Lung (tissue), 12 donors: Measurements from ENCODE around the gene DIP2C. TPM values are rescaled to one million over a fixed set of nuclear protein-coding genes. Genes with fewer than 3 reads are reported as not detected.

Experiments
- ATAC-seq: fragments of 200-7000 bp; cut with Tn5 transposase; one replicate; pipeline ENCODE4 v1.9.1; 2020; ENCODE audit warnings: moderate number of reproducible peaks; ENCODE audit not compliant: insufficient read depth, low FRiP score
- DNase-seq, 3 donors: peaks; one replicate each; pipeline ENCODE4 v3.0.0-alpha.2; 2013 to 2017
- H3K27ac ChIP-seq, 2 donors: one replicate each; pipeline ENCODE4 v1.5.1; 2013; ENCODE audit warnings: mild to moderate bottlenecking in 2 of 2, moderate library complexity in 2 of 2, control low read depth in 1 of 2, inconsistent platforms in 1 of 2, low read depth in 1 of 2, low read length in 1 of 2
- H3K27me3 ChIP-seq, 3 donors: one replicate each; pipeline ENCODE4 v1.5.1; 2013; ENCODE audit warnings: low read length in 2 of 3; ENCODE audit not compliant: control insufficient read depth in 3 of 3, insufficient read depth in 3 of 3
- H3K36me3 ChIP-seq, 4 donors: one replicate each; pipeline ENCODE4 v1.5.1; 2013; ENCODE audit warnings: low read length in 4 of 4, mild to moderate bottlenecking in 1 of 4, moderate library complexity in 1 of 4; ENCODE audit not compliant: control insufficient read depth in 4 of 4, insufficient read depth in 4 of 4
- H3K4me1 ChIP-seq, 5 donors: one replicate each; pipeline ENCODE4 v1.5.1; 2013; ENCODE audit warnings: low read length in 5 of 5, mild to moderate bottlenecking in 2 of 5, moderate library complexity in 1 of 5; ENCODE audit not compliant: control insufficient read depth in 5 of 5, insufficient read depth in 5 of 5
- H3K4me3 ChIP-seq: one replicate; pipeline ENCODE4 v1.5.1; 2013; ENCODE audit warnings: mild to moderate bottlenecking, control low read depth, moderate library complexity
- H3K9ac ChIP-seq, 2 donors: one replicate each; pipeline ENCODE4 v1.5.1; 2013; ENCODE audit warnings: low read length in 2 of 2, control low read depth in 1 of 2; ENCODE audit not compliant: insufficient read depth in 1 of 2
- H3K9me3 ChIP-seq, 4 donors: one replicate each; pipeline ENCODE4 v1.5.1; 2013; ENCODE audit warnings: low read length in 3 of 4, mild to moderate bottlenecking in 1 of 4, moderate library complexity in 1 of 4; ENCODE audit not compliant: control insufficient read depth in 4 of 4, insufficient read depth in 3 of 4
- CTCF ChIP-seq: IDR thresholded peaks from 2 replicates; pipeline ENCODE4 v1.5.1; 2012; ENCODE audit warnings: mild to moderate bottlenecking; ENCODE audit errors: control extremely low read depth, extremely low read depth
- WGBS, 2 donors: extraction: QIAGEN DNeasy Blood & Tissue Kit; methylation state at CpG; one replicate each; pipeline ENCODE4 v1.1.7; 2013; 5-methylcytosine and 5-hydroxymethylcytosine counted together
- polyA plus RNA-seq, 2 donors: library from polyadenylated mRNA; stranded (reverse); fragments of 200-250 nt; gene quantifications; one replicate each; pipeline ENCODE4 v1.2.1, GENCODE V29; 2013
- total RNA-seq, 2 donors: library from RNA; depleted of rRNA in 1 of 2; stranded (reverse); fragments of >200 nt in 1 of 2; gene quantifications; one replicate each; pipeline ENCODE4 v1.2.1, GENCODE V29; 2014 to 2021
- donor health status: control.
- donor health status: control.
- donor health status: Bipolar disorder and iron deficiency.
- donor health status: healthy.
- donor health status: DM: yes; HTN: yes; CAD: no.

Gene DIP2C
- total and polyA plus RNA-seq, 4 donors, result 3.6 to 20.0 (median 9.5) TPM

DNA sequence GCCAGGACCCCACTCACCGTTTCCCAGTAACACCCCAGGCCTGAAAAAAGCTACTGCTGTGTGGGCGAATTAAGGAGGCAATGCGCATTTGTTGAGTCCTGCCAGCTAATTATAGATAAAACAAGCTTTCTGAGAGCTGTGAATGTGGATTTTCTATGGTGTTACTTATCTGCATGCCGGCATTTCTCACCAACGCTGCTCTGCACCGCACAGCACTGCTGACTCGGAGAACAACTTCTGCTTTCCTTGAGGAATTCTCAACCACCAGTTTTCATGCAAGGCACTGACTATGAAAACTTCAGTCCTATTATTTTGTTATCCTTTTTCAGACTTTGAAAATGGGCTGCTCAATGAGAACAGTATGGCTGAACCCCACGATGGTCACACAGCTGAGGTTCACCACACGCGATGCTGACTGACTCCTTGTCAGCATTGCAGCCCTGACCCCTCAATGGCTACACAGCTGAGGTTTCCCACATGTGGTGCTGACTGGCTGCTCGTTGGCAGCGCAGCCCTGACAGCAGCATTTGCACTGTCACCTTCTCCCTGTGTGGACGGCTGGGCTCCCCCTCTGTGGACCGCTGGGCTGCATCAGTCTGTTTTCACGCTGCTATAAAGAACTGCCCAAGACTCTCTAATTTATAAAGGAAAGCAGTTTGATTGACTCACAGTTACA, 190.6 kb downstream of the DIP2C start:
- no peak overlapping the region for H3K9ac ChIP-seq
- H3K36me3 ChIP-seq, result no peaks in the 10 kb centered on the region
- DNase-seq, result no peak
- H3K9me3 ChIP-seq, result no peaks in the 10 kb centered on the region
- no peak for TF ChIP-seq CTCF
- H3K27ac ChIP-seq, result no peak overlapping the region
- H3K27me3 ChIP-seq, result no peaks in the 10 kb centered on the region
- H3K4me1 ChIP-seq, result peaks cover 0 to 19% (median 6%) of the 10 kb centered on the region in 5 donors
- 63 to 76% methylated on average over 15 of the region's 15 CpGs for WGBS, 2 donors
- ATAC-seq, result no peak
- no peak overlapping the region for H3K4me3 ChIP-seq

DNA sequence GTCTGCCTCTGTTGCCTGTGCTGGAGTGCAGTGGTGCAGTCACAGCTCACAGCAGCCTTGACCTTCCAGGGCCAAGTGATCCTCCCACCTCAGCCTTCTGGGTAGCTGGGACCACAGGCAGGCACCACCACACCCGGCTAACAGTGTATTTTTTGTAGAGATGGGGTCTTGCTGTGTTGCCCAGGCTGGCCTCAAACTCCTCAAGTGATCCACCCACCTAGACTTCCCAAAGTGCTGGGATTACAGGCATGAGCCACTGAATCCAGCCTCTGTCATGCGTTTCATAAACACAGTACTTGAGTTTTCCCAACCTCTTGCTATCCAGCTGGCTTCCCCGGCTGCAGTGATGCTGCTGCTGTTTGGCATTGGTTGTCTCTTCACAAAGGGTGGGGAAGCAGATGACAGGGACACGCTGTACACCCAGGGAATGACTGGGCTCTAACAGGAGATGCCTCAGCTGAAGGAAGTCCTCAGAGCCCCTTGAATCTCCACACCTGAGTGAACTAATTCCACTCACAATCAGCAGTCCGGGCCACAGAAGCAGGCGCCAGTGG, 191.5 kb downstream of the DIP2C start:
- H3K36me3 ChIP-seq, result no peaks in the 10 kb centered on the region
- DNase-seq (no peak), ATAC-seq (no peak)
- no peaks in the 10 kb centered on the region for H3K9me3 ChIP-seq
- H3K9ac ChIP-seq, result no peak overlapping the region
- H3K27ac ChIP-seq, result no peak overlapping the region
- peaks cover 0 to 23% (median 6%) of the 10 kb centered on the region in 5 donors for H3K4me1 ChIP-seq
- no peak overlapping the region for H3K4me3 ChIP-seq
- TF ChIP-seq CTCF, result no peak
- H3K27me3 ChIP-seq, result no peaks in the 10 kb centered on the region
- WGBS, 2 donors, result 92 to 94% methylated on average over 6 of the region's 6 CpGs

DNA sequence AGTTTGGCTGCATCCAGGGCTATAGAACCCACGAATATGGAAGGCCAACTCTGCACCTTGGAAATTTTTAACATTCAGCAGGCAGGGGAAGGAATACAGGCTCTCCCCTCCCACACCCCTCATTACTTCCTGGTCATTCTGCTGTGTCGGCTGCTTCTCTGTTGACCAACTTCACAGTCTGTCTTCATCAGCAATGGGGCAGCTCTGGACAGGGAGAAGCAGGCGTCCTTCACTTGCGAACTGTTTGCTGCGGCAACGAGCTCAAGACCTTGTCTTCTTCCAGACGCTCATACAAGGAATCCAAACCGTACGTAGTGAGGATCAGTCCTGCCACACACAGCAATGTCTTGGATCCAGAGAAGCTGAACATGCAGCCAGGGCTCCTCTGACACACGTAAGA, 192.2 kb downstream of the DIP2C start:
- Histone ChIP-seq H3K27me3 (no peaks in the 10 kb centered on the region), H3K27ac (no peak overlapping the region), H3K36me3 (no peaks in the 10 kb centered on the region), H3K9me3 (no peaks in the 10 kb centered on the region), H3K9ac (no peak overlapping the region), H3K4me3 (no peak overlapping the region), H3K4me1 (peaks cover 0 to 27% (median 6%) of the 10 kb centered on the region in 5 donors)
- ATAC-seq, result no peak
- no peak for DNase-seq
- no peak for TF ChIP-seq CTCF
- WGBS, 2 donors, result 90 to 91% methylated on average over 10 of the region's 10 CpGs

DNA sequence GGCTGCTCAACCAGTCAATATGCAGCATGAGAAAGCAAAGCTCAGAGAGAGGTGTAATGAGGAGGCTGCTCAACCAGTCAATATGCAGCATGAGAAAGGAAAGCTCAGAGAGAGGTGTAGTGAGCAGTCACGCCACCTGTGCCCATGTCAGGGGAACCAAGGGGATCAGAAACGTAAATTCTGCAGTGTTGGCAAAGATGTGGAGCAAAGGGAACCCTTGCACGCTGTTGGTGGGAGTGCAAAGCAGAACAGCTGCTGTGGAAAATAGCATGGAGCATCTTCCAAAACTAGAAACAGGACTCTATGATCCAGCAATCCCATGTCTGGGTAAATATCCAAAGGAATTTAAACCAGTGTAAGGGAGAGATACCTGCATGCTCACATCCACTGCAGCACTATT, 194.9 kb downstream of the DIP2C start:
- Histone ChIP-seq H3K27ac (no peak overlapping the region), H3K9ac (no peak overlapping the region), H3K4me3 (no peak overlapping the region), H3K9me3 (no peaks in the 10 kb centered on the region), H3K36me3 (no peaks in the 10 kb centered on the region), H3K27me3 (no peaks in the 10 kb centered on the region), H3K4me1 (peaks cover 0 to 28% (median 0%) of the 10 kb centered on the region in 5 donors)
- ATAC-seq (no peak), DNase-seq (no peak)
- 91 to 93% methylated on average over 3 of the region's 3 CpGs for WGBS, 2 donors
- TF ChIP-seq CTCF, result no peak
